GM23338 (cell line): ENCODE measurements around the gene ACTA2. TPM values are rescaled to one million over a fixed set of nuclear protein-coding genes. Genes with fewer than 3 reads are reported as not detected.

ENCODE experiments used
- ATAC-seq: fragments of 200-7000 bp; cut with Tn5 transposase; 3 replicates; pipeline ENCODE4 v1.9.1; 2020
- DNase-seq: peaks from one replicate; pipeline ENCODE4 v3.0.0-alpha.2; 2015; ENCODE audit warnings: low spot score
- H2AFZ ChIP-seq: fragments of 200-600 bp; sonication (generic); 2 replicates; pipeline ENCODE4 v1.8.0; 2016; ENCODE audit warnings: antibody characterized with exemption, mild to moderate bottlenecking, moderate library complexity
- H3F3A ChIP-seq: fragments of 200-600 bp; sonication (generic); replicated peaks from 2 replicates; pipeline ENCODE4 v1.8.0; 2017; ENCODE audit warnings: antibody characterized with exemption, mixed run types, low read depth
- H3K27ac ChIP-seq: fragments of 200-600 bp; sonication (generic); 2 replicates; pipeline ENCODE4 v1.6.1; 2016; ENCODE audit warnings: low read depth
- H3K27me3 ChIP-seq: fragments of 200-600 bp; sonication (generic); 2 replicates; pipeline ENCODE4 v1.8.0; 2016; ENCODE audit warnings: mild to moderate bottlenecking, mixed run types, moderate library complexity; ENCODE audit not compliant: insufficient read depth
- H3K36me3 ChIP-seq: fragments of 200-600 bp; sonication (generic); 2 replicates; pipeline ENCODE4 v1.8.0; 2016; ENCODE audit warnings: mild to moderate bottlenecking; ENCODE audit not compliant: insufficient read depth
- H3K4me1 ChIP-seq: fragments of 200-600 bp; sonication (generic); 2 replicates; pipeline ENCODE4 v1.8.0; 2016; ENCODE audit warnings: mild to moderate bottlenecking, moderate library complexity; ENCODE audit not compliant: insufficient read depth
- H3K4me2 ChIP-seq: fragments of 200-600 bp; sonication (generic); 2 replicates; pipeline ENCODE4 v1.7.1; 2017; ENCODE audit warnings: mixed run types
- H3K4me3 ChIP-seq: fragments of 200-600 bp; sonication (generic); 2 replicates; pipeline ENCODE4 v1.6.1; 2016; ENCODE audit warnings: mixed run types
- H3K79me2 ChIP-seq: fragments of 200-600 bp; sonication (generic); replicated peaks from 2 replicates; pipeline ENCODE4 v1.8.0; 2017; ENCODE audit warnings: mild to moderate bottlenecking; ENCODE audit not compliant: insufficient read depth
- H3K9me2 ChIP-seq: fragments of 200-600 bp; sonication (generic); 2 replicates; pipeline ENCODE4 v1.8.0; 2017; ENCODE audit not compliant: insufficient read depth
- H4K20me1 ChIP-seq: fragments of 200-600 bp; sonication (generic); replicated peaks from 2 replicates; pipeline ENCODE4 v1.8.0; 2017; ENCODE audit warnings: mild to moderate bottlenecking; ENCODE audit not compliant: insufficient read depth
- H3K27ac Mint-ChIP-seq: 2 replicates; pipeline ENCODE4 v1.8.0; 2020; ENCODE audit warnings: inconsistent platforms, mild to moderate bottlenecking, moderate library complexity, mixed read lengths
- H3K27me3 Mint-ChIP-seq: 3 replicates; pipeline ENCODE4 v1.8.0; 2022; ENCODE audit warnings: low read depth, mild to moderate bottlenecking, moderate library complexity, mixed read lengths, inconsistent platforms; ENCODE audit not compliant: insufficient read depth, poor library complexity
- H3K36me3 Mint-ChIP-seq: 3 replicates; pipeline ENCODE4 v1.8.0; 2021; ENCODE audit warnings: low read depth, mild to moderate bottlenecking, inconsistent platforms, moderate library complexity, mixed read lengths
- H3K4me1 Mint-ChIP-seq: 3 replicates; pipeline ENCODE4 v1.8.0; 2020; ENCODE audit warnings: mild to moderate bottlenecking, inconsistent platforms, mixed read lengths
- H3K4me3 Mint-ChIP-seq: 3 replicates; pipeline ENCODE4 v1.8.0; 2021; ENCODE audit warnings: moderate library complexity, mild to moderate bottlenecking, inconsistent platforms, mixed read lengths
- H3K9me3 Mint-ChIP-seq: 3 replicates; pipeline ENCODE4 v1.8.0; 2020; ENCODE audit warnings: moderate library complexity, mild to moderate bottlenecking, inconsistent platforms, mixed read lengths
- EZH2 ChIP-seq: fragments of 200-600 bp; sonication (generic); IDR thresholded peaks from one replicate; pipeline ENCODE4 v1.8.0; 2017; ENCODE audit warnings: antibody characterized with exemption, mild to moderate bottlenecking, low read depth; ENCODE audit not compliant: unreplicated experiment
- EZH2phosphoT487 ChIP-seq: fragments of 200-600 bp; sonication (generic); IDR thresholded peaks from one replicate; pipeline ENCODE4 v1.8.1; 2018; ENCODE audit warnings: antibody characterized with exemption; ENCODE audit not compliant: unreplicated experiment
- NANOG ChIP-seq: IDR thresholded peaks from 2 replicates; pipeline ENCODE4 v1.6.1; 2016; ENCODE audit warnings: antibody characterized with exemption, borderline replicate concordance
- POLR2AphosphoS5 ChIP-seq: IDR thresholded peaks from 2 replicates; pipeline ENCODE4 v1.6.1; 2016; ENCODE audit warnings: antibody characterized with exemption, low read depth
- polyA plus RNA-seq: library from polyadenylated mRNA; unstranded; fragments of >200 nt; fragmentation: Nextera tagmentation; extraction: Ambion mirVana; gene quantifications from 2 replicates; pipeline ENCODE4 v1.2.1, GENCODE V29; 2016
- total RNA-seq: library from RNA; depleted of rRNA; stranded (reverse); fragments of >200 nt; shearing (Covaris generic); gene quantifications from 2 replicates; pipeline ENCODE4 v1.2.3, GENCODE V29; 2014
- TF ChIP-seq, protein P1 (sequence below), 2 experiments: fragments of 200-600 bp in 1 of 2; sonication (generic) in 1 of 2; conservative IDR thresholded peaks; 2 replicates each; pipeline versions ENCODE4 v1.5.1 to v1.6.1; 2016 to 2017; ENCODE audit warnings: antibody characterized with exemption in 2 of 2, low read depth in 2 of 2, mild to moderate bottlenecking in 2 of 2, moderate library complexity in 1 of 2
- TF ChIP-seq, protein P2 (sequence below): fragments of 250-450 bp; sonication (Bioruptor Pico); IDR thresholded peaks from 2 replicates; pipeline ENCODE4 v1.5.0; 2020; ENCODE audit warnings: mild to moderate bottlenecking, moderate library complexity
- TF ChIP-seq, protein P3 (sequence below): IDR thresholded peaks from 2 replicates; pipeline ENCODE4 v1.6.1; 2016; ENCODE audit warnings: antibody characterized with exemption
- TF ChIP-seq, protein P4 (sequence below): IDR thresholded peaks from one replicate; pipeline ENCODE4 v1.6.1; 2018; ENCODE audit warnings: antibody characterized with exemption; ENCODE audit not compliant: unreplicated experiment

ACTA2 gene
- total and polyA plus RNA-seq, 2 experiments from 2014 or later, result 3.4 to 9.4 TPM

DNA sequence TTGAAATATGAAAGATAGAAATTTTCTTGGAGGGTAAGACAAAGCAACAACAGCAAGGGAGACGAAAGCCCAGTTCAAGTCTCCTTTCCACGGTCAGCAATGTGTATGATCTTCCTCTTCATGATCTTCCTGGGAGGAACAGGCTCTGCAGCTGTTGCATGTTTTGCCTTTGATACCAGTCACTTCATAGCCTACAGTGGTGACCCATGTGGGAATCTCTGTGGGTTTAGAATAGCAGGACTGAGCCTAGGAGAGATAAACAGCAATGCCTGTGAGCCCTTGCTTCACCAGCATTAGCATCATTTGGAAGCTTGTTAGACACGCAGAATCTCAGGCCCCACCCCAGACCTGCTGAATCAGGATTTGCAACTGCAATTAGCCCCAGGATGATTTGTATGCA is 40.7 kb downstream of the ACTA2 start:
- Mint-ChIP-seq H3K27ac (no peak overlapping the region), H3K9me3 (no peaks in the 10 kb centered on the region), H3K4me1 (peaks cover 4% of the 10 kb centered on the region; the same call in 2 of the 3 replicates), H3K36me3 (no peaks in the 10 kb centered on the region; the same call in 2 of the 3 replicates), H3K4me3 (no peak overlapping the region), H3K27me3 (no peaks in the 10 kb centered on the region)
- no peaks in the 10 kb centered on the region for H3K9me2 ChIP-seq
- no peaks in the 10 kb centered on the region for H3K4me1 ChIP-seq
- no peaks in the 10 kb centered on the region for H3F3A ChIP-seq
- no peaks in the 10 kb centered on the region for H3K27me3 ChIP-seq
- no peak for ATAC-seq
- no peaks in the 10 kb centered on the region for H3K36me3 ChIP-seq
- TF ChIP-seq EZH2 (no peak), NANOG (no peak), POLR2AphosphoS5 (no peak), EZH2phosphoT487 (no peak)
- TF ChIP-seq, protein P1, sequence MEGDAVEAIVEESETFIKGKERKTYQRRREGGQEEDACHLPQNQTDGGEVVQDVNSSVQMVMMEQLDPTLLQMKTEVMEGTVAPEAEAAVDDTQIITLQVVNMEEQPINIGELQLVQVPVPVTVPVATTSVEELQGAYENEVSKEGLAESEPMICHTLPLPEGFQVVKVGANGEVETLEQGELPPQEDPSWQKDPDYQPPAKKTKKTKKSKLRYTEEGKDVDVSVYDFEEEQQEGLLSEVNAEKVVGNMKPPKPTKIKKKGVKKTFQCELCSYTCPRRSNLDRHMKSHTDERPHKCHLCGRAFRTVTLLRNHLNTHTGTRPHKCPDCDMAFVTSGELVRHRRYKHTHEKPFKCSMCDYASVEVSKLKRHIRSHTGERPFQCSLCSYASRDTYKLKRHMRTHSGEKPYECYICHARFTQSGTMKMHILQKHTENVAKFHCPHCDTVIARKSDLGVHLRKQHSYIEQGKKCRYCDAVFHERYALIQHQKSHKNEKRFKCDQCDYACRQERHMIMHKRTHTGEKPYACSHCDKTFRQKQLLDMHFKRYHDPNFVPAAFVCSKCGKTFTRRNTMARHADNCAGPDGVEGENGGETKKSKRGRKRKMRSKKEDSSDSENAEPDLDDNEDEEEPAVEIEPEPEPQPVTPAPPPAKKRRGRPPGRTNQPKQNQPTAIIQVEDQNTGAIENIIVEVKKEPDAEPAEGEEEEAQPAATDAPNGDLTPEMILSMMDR (conservative IDR thresholded peaks at IDR 0.05; ENCODE audit: low read depth in 2 of 2), result no peak
- TF ChIP-seq, protein P2, sequence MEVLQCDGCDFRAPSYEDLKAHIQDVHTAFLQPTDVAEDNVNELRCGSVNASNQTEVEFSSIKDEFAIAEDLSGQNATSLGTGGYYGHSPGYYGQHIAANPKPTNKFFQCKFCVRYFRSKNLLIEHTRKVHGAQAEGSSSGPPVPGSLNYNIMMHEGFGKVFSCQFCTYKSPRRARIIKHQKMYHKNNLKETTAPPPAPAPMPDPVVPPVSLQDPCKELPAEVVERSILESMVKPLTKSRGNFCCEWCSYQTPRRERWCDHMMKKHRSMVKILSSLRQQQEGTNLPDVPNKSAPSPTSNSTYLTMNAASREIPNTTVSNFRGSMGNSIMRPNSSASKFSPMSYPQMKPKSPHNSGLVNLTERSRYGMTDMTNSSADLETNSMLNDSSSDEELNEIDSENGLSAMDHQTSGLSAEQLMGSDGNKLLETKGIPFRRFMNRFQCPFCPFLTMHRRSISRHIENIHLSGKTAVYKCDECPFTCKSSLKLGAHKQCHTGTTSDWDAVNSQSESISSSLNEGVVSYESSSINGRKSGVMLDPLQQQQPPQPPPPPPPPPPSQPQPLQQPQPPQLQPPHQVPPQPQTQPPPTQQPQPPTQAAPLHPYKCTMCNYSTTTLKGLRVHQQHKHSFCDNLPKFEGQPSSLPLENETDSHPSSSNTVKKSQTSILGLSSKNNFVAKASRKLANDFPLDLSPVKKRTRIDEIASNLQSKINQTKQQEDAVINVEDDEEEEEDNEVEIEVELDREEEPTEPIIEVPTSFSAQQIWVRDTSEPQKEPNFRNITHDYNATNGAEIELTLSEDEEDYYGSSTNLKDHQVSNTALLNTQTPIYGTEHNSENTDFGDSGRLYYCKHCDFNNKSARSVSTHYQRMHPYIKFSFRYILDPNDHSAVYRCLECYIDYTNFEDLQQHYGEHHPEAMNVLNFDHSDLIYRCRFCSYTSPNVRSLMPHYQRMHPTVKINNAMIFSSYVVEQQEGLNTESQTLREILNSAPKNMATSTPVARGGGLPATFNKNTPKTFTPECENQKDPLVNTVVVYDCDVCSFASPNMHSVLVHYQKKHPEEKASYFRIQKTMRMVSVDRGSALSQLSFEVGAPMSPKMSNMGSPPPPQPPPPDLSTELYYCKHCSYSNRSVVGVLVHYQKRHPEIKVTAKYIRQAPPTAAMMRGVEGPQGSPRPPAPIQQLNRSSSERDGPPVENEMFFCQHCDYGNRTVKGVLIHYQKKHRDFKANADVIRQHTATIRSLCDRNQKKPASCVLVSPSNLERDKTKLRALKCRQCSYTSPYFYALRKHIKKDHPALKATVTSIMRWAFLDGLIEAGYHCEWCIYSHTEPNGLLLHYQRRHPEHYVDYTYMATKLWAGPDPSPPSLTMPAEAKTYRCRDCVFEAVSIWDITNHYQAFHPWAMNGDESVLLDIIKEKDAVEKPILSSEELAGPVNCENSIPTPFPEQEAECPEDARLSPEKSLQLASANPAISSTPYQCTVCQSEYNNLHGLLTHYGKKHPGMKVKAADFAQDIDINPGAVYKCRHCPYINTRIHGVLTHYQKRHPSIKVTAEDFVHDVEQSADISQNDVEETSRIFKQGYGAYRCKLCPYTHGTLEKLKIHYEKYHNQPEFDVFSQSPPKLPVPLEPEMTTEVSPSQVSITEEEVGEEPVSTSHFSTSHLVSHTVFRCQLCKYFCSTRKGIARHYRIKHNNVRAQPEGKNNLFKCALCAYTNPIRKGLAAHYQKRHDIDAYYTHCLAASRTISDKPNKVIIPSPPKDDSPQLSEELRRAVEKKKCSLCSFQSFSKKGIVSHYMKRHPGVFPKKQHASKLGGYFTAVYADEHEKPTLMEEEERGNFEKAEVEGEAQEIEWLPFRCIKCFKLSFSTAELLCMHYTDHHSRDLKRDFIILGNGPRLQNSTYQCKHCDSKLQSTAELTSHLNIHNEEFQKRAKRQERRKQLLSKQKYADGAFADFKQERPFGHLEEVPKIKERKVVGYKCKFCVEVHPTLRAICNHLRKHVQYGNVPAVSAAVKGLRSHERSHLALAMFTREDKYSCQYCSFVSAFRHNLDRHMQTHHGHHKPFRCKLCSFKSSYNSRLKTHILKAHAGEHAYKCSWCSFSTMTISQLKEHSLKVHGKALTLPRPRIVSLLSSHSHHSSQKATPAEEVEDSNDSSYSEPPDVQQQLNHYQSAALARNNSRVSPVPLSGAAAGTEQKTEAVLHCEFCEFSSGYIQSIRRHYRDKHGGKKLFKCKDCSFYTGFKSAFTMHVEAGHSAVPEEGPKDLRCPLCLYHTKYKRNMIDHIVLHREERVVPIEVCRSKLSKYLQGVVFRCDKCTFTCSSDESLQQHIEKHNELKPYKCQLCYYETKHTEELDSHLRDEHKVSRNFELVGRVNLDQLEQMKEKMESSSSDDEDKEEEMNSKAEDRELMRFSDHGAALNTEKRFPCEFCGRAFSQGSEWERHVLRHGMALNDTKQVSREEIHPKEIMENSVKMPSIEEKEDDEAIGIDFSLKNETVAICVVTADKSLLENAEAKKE (CRISPR knock-in tag), result no peak
- TF ChIP-seq, protein P3, sequence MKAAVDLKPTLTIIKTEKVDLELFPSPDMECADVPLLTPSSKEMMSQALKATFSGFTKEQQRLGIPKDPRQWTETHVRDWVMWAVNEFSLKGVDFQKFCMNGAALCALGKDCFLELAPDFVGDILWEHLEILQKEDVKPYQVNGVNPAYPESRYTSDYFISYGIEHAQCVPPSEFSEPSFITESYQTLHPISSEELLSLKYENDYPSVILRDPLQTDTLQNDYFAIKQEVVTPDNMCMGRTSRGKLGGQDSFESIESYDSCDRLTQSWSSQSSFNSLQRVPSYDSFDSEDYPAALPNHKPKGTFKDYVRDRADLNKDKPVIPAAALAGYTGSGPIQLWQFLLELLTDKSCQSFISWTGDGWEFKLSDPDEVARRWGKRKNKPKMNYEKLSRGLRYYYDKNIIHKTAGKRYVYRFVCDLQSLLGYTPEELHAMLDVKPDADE, result no peak
- TF ChIP-seq, protein P4, sequence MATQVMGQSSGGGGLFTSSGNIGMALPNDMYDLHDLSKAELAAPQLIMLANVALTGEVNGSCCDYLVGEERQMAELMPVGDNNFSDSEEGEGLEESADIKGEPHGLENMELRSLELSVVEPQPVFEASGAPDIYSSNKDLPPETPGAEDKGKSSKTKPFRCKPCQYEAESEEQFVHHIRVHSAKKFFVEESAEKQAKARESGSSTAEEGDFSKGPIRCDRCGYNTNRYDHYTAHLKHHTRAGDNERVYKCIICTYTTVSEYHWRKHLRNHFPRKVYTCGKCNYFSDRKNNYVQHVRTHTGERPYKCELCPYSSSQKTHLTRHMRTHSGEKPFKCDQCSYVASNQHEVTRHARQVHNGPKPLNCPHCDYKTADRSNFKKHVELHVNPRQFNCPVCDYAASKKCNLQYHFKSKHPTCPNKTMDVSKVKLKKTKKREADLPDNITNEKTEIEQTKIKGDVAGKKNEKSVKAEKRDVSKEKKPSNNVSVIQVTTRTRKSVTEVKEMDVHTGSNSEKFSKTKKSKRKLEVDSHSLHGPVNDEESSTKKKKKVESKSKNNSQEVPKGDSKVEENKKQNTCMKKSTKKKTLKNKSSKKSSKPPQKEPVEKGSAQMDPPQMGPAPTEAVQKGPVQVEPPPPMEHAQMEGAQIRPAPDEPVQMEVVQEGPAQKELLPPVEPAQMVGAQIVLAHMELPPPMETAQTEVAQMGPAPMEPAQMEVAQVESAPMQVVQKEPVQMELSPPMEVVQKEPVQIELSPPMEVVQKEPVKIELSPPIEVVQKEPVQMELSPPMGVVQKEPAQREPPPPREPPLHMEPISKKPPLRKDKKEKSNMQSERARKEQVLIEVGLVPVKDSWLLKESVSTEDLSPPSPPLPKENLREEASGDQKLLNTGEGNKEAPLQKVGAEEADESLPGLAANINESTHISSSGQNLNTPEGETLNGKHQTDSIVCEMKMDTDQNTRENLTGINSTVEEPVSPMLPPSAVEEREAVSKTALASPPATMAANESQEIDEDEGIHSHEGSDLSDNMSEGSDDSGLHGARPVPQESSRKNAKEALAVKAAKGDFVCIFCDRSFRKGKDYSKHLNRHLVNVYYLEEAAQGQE, result no peak
- H3K79me2 ChIP-seq, result no peaks in the 10 kb centered on the region
- H3K27ac ChIP-seq, result no peak overlapping the region
- no peak overlapping the region for H2AFZ ChIP-seq
- H3K4me3 ChIP-seq, result no peak overlapping the region
- DNase-seq, result no peak
- H3K4me2 ChIP-seq, result no peak overlapping the region
- no peaks in the 10 kb centered on the region for H4K20me1 ChIP-seq
